Neural cell (in vitro differentiated cells): Measurements from ENCODE around the gene PLCB1. TPM values are rescaled to one million over a fixed set of nuclear protein-coding genes. Genes with fewer than 3 reads are reported as not detected.

Experiments used
- H2AFZ ChIP-seq: fragments of 200-600, 300-800 bp; sonication (generic), shearing (Covaris generic); 2 replicates; pipeline ENCODE4 v1.6.0; 2014; ENCODE audit warnings: low read depth, mild to moderate bottlenecking, antibody characterized with exemption, low read length, moderate library complexity
- H3F3A ChIP-seq: fragments of 200-600 bp; shearing (Covaris generic); 2 replicates; pipeline ENCODE4 v1.6.1; 2016; ENCODE audit warnings: mild to moderate bottlenecking, moderate library complexity, mixed read lengths, antibody characterized with exemption, low read length; ENCODE audit not compliant: insufficient read depth, poor library complexity, severe bottlenecking
- H3K27ac ChIP-seq: fragments of 200-600, 300-800 bp; sonication (generic), shearing (Covaris generic); 2 replicates; pipeline ENCODE4 v1.5.1; 2014; ENCODE audit warnings: mild to moderate bottlenecking, low read length, moderate library complexity
- H3K27me3 ChIP-seq: fragments of 300-800, 200-600 bp; sonication (generic), shearing (Covaris generic); 2 replicates; pipeline ENCODE4 v1.6.0; 2014; ENCODE audit warnings: mild to moderate bottlenecking, low read depth, low read length, moderate library complexity; ENCODE audit not compliant: insufficient read depth
- H3K36me3 ChIP-seq: fragments of 300-800, 200-600 bp; sonication (generic), shearing (Covaris generic); 2 replicates; pipeline ENCODE4 v1.5.1; 2014; ENCODE audit warnings: mild to moderate bottlenecking, antibody characterized with exemption, low read length, moderate library complexity; ENCODE audit not compliant: insufficient read depth
- H3K4me2 ChIP-seq: fragments of 300-800, 200-600 bp; sonication (generic), shearing (Covaris generic); 2 replicates; pipeline ENCODE4 v1.6.0; 2014; ENCODE audit warnings: mild to moderate bottlenecking, low read length
- H3K4me3 ChIP-seq: fragments of 300-800, 200-600 bp; sonication (generic), shearing (Covaris generic); 2 replicates; pipeline ENCODE4 v1.5.1; 2014; ENCODE audit warnings: mild to moderate bottlenecking, low read length, moderate library complexity
- H3K79me2 ChIP-seq: fragments of 200-600 bp; shearing (Covaris generic); replicated peaks from 2 replicates; pipeline ENCODE4 v1.6.0; 2014; ENCODE audit warnings: mild to moderate bottlenecking, low read length, moderate library complexity; ENCODE audit not compliant: insufficient read depth
- H3K9ac ChIP-seq: fragments of 300-800, 200-600 bp; sonication (generic), shearing (Covaris generic); 2 replicates; pipeline ENCODE4 v1.6.1; 2016; ENCODE audit warnings: mild to moderate bottlenecking, low read length, mixed read lengths
- H3K9me2 ChIP-seq: fragments of 200-600 bp; shearing (Covaris generic); 2 replicates; pipeline ENCODE4 v1.6.1; 2016; ENCODE audit warnings: mild to moderate bottlenecking, low read length, mixed read lengths; ENCODE audit not compliant: insufficient read depth
- H3K9me3 ChIP-seq: fragments of 200-600, 300-800 bp; sonication (generic), shearing (Covaris generic); 2 replicates; pipeline ENCODE4 v1.6.1; 2016; ENCODE audit warnings: mild to moderate bottlenecking, mixed run types, low read length, moderate library complexity, mixed read lengths
- H4K20me1 ChIP-seq: fragments of 200-600 bp; shearing (Covaris generic); 2 replicates; pipeline ENCODE4 v1.6.1; 2016; ENCODE audit warnings: mild to moderate bottlenecking, mixed run types; ENCODE audit not compliant: insufficient read depth
- EP300 ChIP-seq: fragments of 450-650 bp; conservative IDR thresholded peaks from 2 replicates; pipeline ENCODE4 v1.6.1; 2014; ENCODE audit warnings: antibody characterized with exemption, mild to moderate bottlenecking, moderate library complexity; ENCODE audit not compliant: poor library complexity, severe bottlenecking
- EZH2 ChIP-seq: fragments of 200-600, 300-800 bp; shearing (Covaris generic), sonication (generic); IDR thresholded peaks from 2 replicates; pipeline ENCODE4 v1.6.1; 2014; ENCODE audit warnings: antibody characterized with exemption, low read length, borderline replicate concordance, mild to moderate bottlenecking; ENCODE audit not compliant: insufficient read depth, poor library complexity, severe bottlenecking
- MXI1 ChIP-seq: fragments of 450-650 bp; conservative IDR thresholded peaks from 2 replicates; pipeline ENCODE4 v1.6.1; 2014; ENCODE audit warnings: antibody characterized with exemption, mild to moderate bottlenecking; ENCODE audit not compliant: poor library complexity, severe bottlenecking
- POLR2AphosphoS5 ChIP-seq: IDR thresholded peaks from 2 replicates; pipeline ENCODE4 v1.6.1; 2012
- RAD21 ChIP-seq: fragments of 450-650 bp; conservative IDR thresholded peaks from 2 replicates; pipeline ENCODE4 v1.6.1; 2014; ENCODE audit warnings: antibody characterized with exemption, mild to moderate bottlenecking, moderate library complexity
- SMC3 ChIP-seq: fragments of 450-650 bp; conservative IDR thresholded peaks from 2 replicates; pipeline ENCODE4 v1.6.1; 2014; ENCODE audit warnings: antibody characterized with exemption, mild to moderate bottlenecking, moderate library complexity; ENCODE audit not compliant: poor library complexity
- TAF1 ChIP-seq: IDR thresholded peaks from 2 replicates; pipeline ENCODE4 v1.6.1; 2012; ENCODE audit warnings: low read depth
- polyA plus RNA-seq: library from polyadenylated mRNA; depleted of rRNA; stranded (reverse); fragments of >200 nt; gene quantifications from 2 replicates; pipeline ENCODE4 v1.2.3, GENCODE V29; 2014
- TF ChIP-seq, protein P1 (sequence below): IDR thresholded peaks from 2 replicates; pipeline ENCODE4 v1.6.1; 2012; ENCODE audit warnings: borderline replicate concordance
- TF ChIP-seq, protein P2 (sequence below): fragments of 450-650 bp; IDR thresholded peaks from 2 replicates; pipeline ENCODE4 v1.5.1; 2014; ENCODE audit warnings: antibody characterized with exemption, mild to moderate bottlenecking, moderate library complexity; ENCODE audit not compliant: poor library complexity, severe bottlenecking

The PLCB1 gene
- polyA plus RNA-seq, 1 donor from 2014 or later = 11.4 TPM

- Histone ChIP-seq H3K9me3 (no peaks in the 10 kb centered on the region), H4K20me1 (no peaks in the 10 kb centered on the region), H3K79me2 (no peaks in the 10 kb centered on the region), H3K4me2 (no peak overlapping the region), H3K9ac (no peak overlapping the region), H3K4me3 (no peak overlapping the region), H3K36me3 (no peaks in the 10 kb centered on the region), H3K9me2 (no peaks in the 10 kb centered on the region), H3F3A (no peaks in the 10 kb centered on the region), H3K27me3 (no peaks in the 10 kb centered on the region), H2AFZ (no peak overlapping the region), H3K27ac (no peak overlapping the region)
- TF ChIP-seq EP300 (no peak), POLR2AphosphoS5 (no peak), RAD21 (no peak), MXI1 (no peak), SMC3 (no peak), EZH2 (no peak), TAF1 (no peak)
- TF ChIP-seq, protein P1, sequence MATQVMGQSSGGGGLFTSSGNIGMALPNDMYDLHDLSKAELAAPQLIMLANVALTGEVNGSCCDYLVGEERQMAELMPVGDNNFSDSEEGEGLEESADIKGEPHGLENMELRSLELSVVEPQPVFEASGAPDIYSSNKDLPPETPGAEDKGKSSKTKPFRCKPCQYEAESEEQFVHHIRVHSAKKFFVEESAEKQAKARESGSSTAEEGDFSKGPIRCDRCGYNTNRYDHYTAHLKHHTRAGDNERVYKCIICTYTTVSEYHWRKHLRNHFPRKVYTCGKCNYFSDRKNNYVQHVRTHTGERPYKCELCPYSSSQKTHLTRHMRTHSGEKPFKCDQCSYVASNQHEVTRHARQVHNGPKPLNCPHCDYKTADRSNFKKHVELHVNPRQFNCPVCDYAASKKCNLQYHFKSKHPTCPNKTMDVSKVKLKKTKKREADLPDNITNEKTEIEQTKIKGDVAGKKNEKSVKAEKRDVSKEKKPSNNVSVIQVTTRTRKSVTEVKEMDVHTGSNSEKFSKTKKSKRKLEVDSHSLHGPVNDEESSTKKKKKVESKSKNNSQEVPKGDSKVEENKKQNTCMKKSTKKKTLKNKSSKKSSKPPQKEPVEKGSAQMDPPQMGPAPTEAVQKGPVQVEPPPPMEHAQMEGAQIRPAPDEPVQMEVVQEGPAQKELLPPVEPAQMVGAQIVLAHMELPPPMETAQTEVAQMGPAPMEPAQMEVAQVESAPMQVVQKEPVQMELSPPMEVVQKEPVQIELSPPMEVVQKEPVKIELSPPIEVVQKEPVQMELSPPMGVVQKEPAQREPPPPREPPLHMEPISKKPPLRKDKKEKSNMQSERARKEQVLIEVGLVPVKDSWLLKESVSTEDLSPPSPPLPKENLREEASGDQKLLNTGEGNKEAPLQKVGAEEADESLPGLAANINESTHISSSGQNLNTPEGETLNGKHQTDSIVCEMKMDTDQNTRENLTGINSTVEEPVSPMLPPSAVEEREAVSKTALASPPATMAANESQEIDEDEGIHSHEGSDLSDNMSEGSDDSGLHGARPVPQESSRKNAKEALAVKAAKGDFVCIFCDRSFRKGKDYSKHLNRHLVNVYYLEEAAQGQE = no peak
- TF ChIP-seq, protein P2, sequence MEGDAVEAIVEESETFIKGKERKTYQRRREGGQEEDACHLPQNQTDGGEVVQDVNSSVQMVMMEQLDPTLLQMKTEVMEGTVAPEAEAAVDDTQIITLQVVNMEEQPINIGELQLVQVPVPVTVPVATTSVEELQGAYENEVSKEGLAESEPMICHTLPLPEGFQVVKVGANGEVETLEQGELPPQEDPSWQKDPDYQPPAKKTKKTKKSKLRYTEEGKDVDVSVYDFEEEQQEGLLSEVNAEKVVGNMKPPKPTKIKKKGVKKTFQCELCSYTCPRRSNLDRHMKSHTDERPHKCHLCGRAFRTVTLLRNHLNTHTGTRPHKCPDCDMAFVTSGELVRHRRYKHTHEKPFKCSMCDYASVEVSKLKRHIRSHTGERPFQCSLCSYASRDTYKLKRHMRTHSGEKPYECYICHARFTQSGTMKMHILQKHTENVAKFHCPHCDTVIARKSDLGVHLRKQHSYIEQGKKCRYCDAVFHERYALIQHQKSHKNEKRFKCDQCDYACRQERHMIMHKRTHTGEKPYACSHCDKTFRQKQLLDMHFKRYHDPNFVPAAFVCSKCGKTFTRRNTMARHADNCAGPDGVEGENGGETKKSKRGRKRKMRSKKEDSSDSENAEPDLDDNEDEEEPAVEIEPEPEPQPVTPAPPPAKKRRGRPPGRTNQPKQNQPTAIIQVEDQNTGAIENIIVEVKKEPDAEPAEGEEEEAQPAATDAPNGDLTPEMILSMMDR = no peak
Measured at GRCh38 chr20:8254911-8255582, 123.0 kb downstream of the PLCB1 start.

- Histone ChIP-seq H3K9ac (no peak overlapping the region), H3K9me3 (no peaks in the 10 kb centered on the region), H3K9me2 (no peaks in the 10 kb centered on the region), H3K79me2 (no peaks in the 10 kb centered on the region), H4K20me1 (no peaks in the 10 kb centered on the region), H3K36me3 (no peaks in the 10 kb centered on the region), H3K4me2 (no peak overlapping the region), H3K4me3 (no peak overlapping the region), H3K27me3 (no peaks in the 10 kb centered on the region), H3F3A (no peaks in the 10 kb centered on the region), H2AFZ (no peak overlapping the region), H3K27ac (no peak overlapping the region)
- no peak for TF ChIP-seq SMC3
- TF ChIP-seq, protein P2 = no peak
- TF ChIP-seq EZH2 = no peak
- no peak for TF ChIP-seq POLR2AphosphoS5
- TF ChIP-seq RAD21 = no peak
- TF ChIP-seq MXI1 = no peak
- no peak for TF ChIP-seq TAF1
- TF ChIP-seq EP300 = no peak
- TF ChIP-seq, protein P1 = no peak
Measured at GRCh38 chr20:8255945-8256632, 124.0 kb downstream of the PLCB1 start.
